Activated CD4-positive, alpha-beta memory T cell treated with anti-CD3 and anti-CD28 coated beads, Interleukin-2, amount 10 ng/mL, durations not matched to agents 7 days and 5 days (primary cell): ENCODE results near the gene STK4. TPM values are rescaled to one million over a fixed set of nuclear protein-coding genes. Genes with fewer than 3 reads are reported as not detected.
A peak's percentile ranks its signal among the peaks of the same experiment; 100 is the strongest.
"Not testable (repeated sequence)": the region's sequence is repeated elsewhere in the genome, so short reads cannot be mapped to it uniquely, and the experiment has no call there.

Experiments
- CTCF ChIA-PET: fragments of 350-600 bp; sonication (Branson Sonifier 250); formaldehyde crosslinking; loops from one replicate; lab custom pipeline; 2021; ENCODE audit warnings: antibody characterized with exemption, inconsistent platforms; lab: Charles Lee
- POLR2A ChIA-PET: fragments of 350-600 bp; sonication (Branson Sonifier 250); formaldehyde crosslinking; loops from one replicate; lab custom pipeline; 2021; ENCODE audit warnings: antibody characterized with exemption; lab: Charles Lee
- DNase-seq: peaks from one replicate; pipeline ENCODE4 v3.0.0-alpha.2; 2020
- H3K27ac Mint-ChIP-seq: one replicate; pipeline ENCODE4 v1.8.0; 2021; ENCODE audit warnings: mild to moderate bottlenecking, mixed read lengths
- H3K27me3 Mint-ChIP-seq: one replicate; pipeline ENCODE4 v1.8.0; 2021; ENCODE audit warnings: mixed read lengths
- H3K36me3 Mint-ChIP-seq: one replicate; pipeline ENCODE4 v1.8.0; 2021; ENCODE audit warnings: low read depth, mixed read lengths
- H3K4me1 Mint-ChIP-seq: one replicate; pipeline ENCODE4 v1.8.0; 2021; ENCODE audit warnings: mixed read lengths
- H3K4me3 Mint-ChIP-seq: one replicate; pipeline ENCODE4 v1.8.0; 2021; ENCODE audit warnings: mild to moderate bottlenecking, mixed read lengths
- H3K9me3 Mint-ChIP-seq: one replicate; pipeline ENCODE4 v1.8.0; 2021; ENCODE audit warnings: mixed read lengths
- total RNA-seq, 2 experiments: library from RNA; stranded (reverse); gene quantifications; one replicate each; pipeline ENCODE4 v1.2.3, GENCODE V29; 2021

Gene STK4
- total RNA-seq, 2 experiments from 2014 or later = 204 to 213 TPM

DNA sequence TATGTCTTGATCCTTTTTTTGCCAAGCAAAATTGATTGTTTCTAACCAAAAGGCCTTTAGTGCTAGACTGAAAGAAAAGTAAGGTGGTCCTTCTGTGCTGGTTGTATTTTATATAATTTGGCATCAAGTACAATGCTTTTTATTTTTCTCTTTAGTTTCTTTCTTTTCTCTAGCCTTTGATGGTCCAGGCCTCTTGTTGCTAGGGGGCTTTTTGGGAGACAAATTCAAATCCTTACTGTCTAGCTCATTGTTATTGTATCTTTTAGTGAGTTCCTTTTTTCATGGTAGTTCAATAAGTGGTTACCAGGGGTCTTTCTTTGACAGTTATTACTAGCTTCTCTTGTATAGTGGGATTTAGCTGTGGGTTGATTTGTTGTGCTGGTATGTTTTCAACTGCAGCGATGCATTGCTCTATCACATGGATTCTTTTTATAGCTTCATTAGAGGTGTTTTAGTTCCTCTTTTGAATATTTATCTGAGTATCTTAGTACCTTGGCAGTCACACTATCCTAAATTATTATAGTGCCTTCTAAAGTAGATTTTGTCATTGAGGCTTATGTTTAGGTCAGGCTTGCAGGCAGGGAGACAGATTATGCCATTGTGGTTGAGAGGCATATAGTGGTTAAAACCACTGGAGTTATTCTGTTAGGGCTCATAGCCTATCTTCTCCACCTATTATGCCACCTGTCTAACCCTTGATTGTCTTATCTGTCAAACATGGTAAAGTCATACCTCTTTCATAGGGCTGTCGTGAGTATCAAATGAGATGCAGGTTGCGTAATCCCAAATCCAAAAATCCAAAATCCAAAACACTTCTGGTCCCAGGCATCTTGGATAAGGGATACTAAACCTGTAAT lies 85.1 kb downstream of the STK4 start:
- no peak overlapping the region for H3K27ac Mint-ChIP-seq
- H3K36me3 Mint-ChIP-seq = peaks cover 78% of the 10 kb centered on the region
- no peaks in the 10 kb centered on the region for H3K27me3 Mint-ChIP-seq
- POLR2A ChIA-PET = interaction anchor here (1.2 to 2.0 kb wide), 3 partner anchors 9 to 80 kb away, joined by 3 to 6 read pairs (median 5); no protein-coding TSS in a partner anchor
- DNase-seq = no peak
- no peaks in the 10 kb centered on the region for H3K9me3 Mint-ChIP-seq
- H3K4me3 Mint-ChIP-seq = no peak overlapping the region
- H3K4me1 Mint-ChIP-seq = peaks cover 68% of the 10 kb centered on the region
- CTCF ChIA-PET = interaction anchor here (0.6 to 3.8 kb wide), 7 partner anchors 9 to 366 kb away, joined by 3 to 28 read pairs (median 4); no protein-coding TSS in a partner anchor

DNA sequence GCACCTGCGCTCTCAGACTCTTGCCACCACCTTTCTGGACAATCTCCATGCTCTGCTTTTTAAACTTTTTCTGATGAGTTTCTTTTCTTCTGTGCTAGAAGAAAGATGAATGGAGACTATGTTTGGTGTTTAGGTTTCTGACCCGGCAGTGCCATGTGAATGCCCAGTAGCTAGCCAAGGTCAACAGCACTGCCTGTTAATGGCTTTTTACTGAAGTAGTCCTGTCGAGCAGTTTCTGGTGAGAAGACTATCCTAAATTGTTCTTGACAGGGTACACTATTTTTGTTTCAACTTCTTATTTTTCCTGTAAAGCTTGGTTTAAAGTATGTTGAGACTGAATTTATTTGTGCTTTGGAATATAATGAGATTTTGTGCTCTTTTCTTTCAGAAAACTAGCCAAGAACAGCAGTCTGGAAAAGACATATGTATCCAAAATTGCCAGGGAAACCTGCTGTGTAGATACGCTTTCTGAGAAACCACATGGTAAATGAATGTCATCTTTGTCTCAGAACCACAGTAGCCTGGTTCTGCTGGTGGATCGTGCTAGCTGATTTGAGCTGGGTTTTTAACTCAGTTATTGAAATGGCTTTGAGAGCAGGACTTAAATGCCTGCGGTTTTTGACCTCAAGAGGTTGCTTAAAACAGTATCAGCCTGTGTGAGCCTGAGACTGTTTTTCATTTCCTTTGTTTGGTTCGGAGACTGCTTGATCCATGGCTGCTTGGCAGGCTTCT lies 86.6 kb downstream of the STK4 start:
- H3K27ac Mint-ChIP-seq = peak overlapping the region; percentile 68
- DNase-seq = peak; percentile 47
- H3K4me3 Mint-ChIP-seq = no peak overlapping the region
- peaks cover 76% of the 10 kb centered on the region for H3K36me3 Mint-ChIP-seq
- ChIA-PET POLR2A (interaction anchor here (1.0 to 1.5 kb wide), 5 partner anchors 9 to 291 kb away, joined by 3 to 6 read pairs (median 5); no protein-coding TSS in a partner anchor), CTCF (interaction anchor here (1.2 to 4.3 kb wide), 4 partner anchors 9 to 385 kb away, joined by 3 to 26 read pairs (median 4); no protein-coding TSS in a partner anchor)
- no peaks in the 10 kb centered on the region for H3K9me3 Mint-ChIP-seq
- H3K4me1 Mint-ChIP-seq = peaks cover 66% of the 10 kb centered on the region
- H3K27me3 Mint-ChIP-seq = no peaks in the 10 kb centered on the region

DNA sequence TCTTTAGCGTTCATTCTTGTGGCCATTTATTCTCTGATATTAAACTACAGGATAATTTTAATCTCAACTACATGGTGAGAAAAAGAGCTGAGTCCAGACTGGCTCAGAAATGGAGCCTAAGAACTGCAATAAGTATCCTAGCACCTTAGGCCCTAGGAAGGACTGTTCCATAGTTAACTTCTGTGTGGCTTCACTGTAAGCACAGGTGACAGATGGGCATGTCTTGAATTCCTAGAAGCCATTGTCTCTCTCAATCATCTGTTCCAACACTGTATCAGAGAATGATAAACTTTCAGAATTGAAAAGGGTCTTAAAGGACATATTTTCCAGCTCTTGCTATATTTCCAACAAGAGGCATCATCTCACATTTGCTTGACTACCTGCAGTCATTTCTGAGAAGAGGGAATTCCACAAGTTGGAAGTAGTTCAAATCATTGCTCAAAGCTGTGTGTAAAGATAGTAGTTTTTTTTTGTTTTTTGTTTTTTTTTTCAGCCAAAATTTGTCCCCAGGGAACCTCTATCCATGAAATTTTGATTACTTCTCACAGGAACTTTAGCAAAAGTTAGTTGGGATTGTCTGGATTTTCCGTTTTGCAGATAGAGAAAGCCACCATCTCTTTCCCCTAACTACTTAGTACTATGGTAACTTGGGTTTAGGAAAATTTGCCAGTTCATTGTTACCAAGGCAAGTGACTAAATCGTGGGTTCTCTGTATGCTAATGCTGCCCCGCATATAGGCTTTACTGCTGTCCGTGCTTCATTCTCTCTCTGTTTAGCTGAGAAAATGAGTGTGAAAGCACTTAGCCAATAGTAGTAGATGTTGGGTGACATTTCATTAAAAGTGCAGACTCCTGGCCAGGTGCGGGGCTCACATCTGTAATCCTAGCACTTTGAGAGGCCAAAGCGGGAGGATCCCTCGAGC lies 87.4 kb downstream of the STK4 start:
- Mint-ChIP-seq H3K27ac (peak overlapping the region; percentile 68), H3K4me1 (peaks cover 67% of the 10 kb centered on the region), H3K9me3 (no peaks in the 10 kb centered on the region), H3K4me3 (no peak overlapping the region), H3K27me3 (no peaks in the 10 kb centered on the region), H3K36me3 (peaks cover 76% of the 10 kb centered on the region)
- DNase-seq = no peak
- CTCF ChIA-PET = interaction anchor here (1.2 to 4.3 kb wide), 4 partner anchors 10 to 384 kb away, joined by 3 to 26 read pairs (median 4); no protein-coding TSS in a partner anchor
- POLR2A ChIA-PET = interaction anchor here (1.2 to 1.5 kb wide), 3 partner anchors 10 to 42 kb away, joined by 5 to 6 read pairs (median 5); no protein-coding TSS in a partner anchor

DNA sequence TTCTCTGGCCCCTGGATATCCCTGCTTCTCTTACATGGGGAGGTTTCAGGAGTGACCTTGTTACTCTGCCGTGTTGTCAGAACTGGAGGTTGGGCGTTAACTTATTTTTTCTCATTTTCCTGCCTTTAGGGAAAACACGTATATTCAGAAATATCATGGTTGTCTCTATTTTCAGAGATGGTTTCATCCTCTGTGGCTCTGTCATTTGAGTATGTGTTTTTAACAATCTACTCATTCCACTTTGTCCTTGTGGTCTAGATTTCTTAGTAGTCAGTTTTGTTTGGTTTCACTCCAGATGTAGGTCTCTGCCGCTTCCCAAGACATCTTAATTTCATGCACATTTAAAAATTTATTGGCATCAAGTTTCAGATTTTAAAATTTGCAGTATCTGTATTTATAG lies 88.7 kb downstream of the STK4 start:
- H3K27me3 Mint-ChIP-seq = no peaks in the 10 kb centered on the region
- no peak overlapping the region for H3K4me3 Mint-ChIP-seq
- no peaks in the 10 kb centered on the region for H3K9me3 Mint-ChIP-seq
- H3K4me1 Mint-ChIP-seq = peaks cover 61% of the 10 kb centered on the region
- H3K27ac Mint-ChIP-seq = peak overlapping the region; percentile 23
- H3K36me3 Mint-ChIP-seq = peaks cover 73% of the 10 kb centered on the region
- CTCF ChIA-PET = interaction anchor here (0.7 to 4.3 kb wide), 3 partner anchors 11 to 1524 kb away, joined by 4 to 26 read pairs (median 4); no protein-coding TSS in a partner anchor
- POLR2A ChIA-PET = interaction anchor here (1.2 kb wide), 1 partner anchor 12 kb away, joined by 3 read pairs; no protein-coding TSS in a partner anchor
- DNase-seq = no peak

DNA sequence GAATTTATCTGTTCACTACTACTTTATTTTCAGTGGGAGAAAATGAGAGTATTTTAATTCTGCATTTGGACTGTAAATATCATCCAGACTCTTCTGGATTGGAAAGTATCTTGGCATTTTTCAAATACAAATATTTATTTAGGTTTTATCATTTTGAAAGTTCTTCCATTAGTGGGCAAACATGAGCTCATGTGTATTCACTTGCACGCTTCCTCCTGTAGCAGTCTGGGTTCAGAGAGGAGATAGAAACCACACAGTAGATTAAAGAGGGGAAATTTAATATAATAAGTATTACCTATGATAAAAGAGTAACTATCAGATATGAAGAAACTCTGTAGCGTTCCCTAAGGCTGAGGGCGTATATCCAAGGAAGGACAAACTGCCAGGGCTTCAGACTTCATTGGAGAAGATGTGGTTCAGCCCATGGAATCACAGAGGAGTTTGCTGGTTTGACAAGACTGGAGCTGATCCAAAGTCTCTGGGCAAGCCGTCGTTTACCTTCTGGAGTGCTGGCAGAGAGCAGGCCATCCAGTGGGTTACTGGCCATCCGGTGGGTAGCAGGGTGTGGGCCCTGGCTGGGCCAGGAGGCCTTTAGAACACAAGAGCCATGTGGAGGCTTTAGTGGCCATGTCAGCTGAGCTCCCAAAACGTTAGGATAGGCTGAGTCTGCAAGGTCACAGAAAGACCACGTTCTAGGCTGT lies 90.3 kb downstream of the STK4 start:
- Mint-ChIP-seq H3K27ac (no peak overlapping the region), H3K27me3 (no peaks in the 10 kb centered on the region), H3K4me3 (no peak overlapping the region), H3K9me3 (no peaks in the 10 kb centered on the region), H3K4me1 (peaks cover 61% of the 10 kb centered on the region), H3K36me3 (peaks cover 80% of the 10 kb centered on the region)
- no peak for DNase-seq
- ChIA-PET CTCF (interaction anchor here (0.6 kb wide), 1 partner anchor 12 kb away, joined by 3 read pairs; no protein-coding TSS in a partner anchor), POLR2A (interaction anchor here (1.6 kb wide), 1 partner anchor 18 kb away, joined by 5 read pairs; no protein-coding TSS in a partner anchor)

DNA sequence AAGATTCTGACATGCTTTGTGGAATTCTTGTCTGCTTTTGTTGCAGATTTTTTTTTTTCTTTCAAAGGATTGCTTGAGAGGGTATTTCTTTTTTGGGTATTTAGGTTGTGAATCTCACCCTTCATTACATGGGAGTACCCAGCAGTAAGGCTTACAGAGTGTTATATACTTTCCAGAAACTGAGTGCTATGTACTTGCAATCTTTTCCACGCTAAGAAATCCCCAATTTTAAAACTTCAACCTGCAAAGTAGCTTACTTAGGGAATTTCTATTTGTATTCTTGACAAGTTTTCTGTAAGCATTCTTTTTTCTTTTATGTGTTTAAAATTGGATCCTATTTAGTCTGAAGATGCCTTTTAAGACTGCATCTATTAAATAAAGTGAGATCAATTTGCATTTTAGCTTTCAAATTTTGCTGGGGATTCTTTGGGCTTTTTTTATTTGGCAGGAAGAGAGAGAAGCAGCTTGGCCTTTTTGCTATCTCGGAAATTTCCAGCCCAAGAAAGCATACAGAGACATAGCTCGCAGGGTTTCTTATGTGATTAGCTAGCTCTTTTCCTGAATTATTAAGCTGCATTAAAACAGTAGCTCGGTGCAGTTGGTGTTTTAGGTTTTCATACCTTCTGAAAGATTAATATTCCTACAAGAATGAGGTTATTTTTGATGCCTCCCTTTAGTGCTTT lies 92.0 kb downstream of the STK4 start:
- peaks cover 71% of the 10 kb centered on the region for H3K36me3 Mint-ChIP-seq
- peaks cover 50% of the 10 kb centered on the region for H3K4me1 Mint-ChIP-seq
- DNase-seq = no peak
- ChIA-PET POLR2A (interaction anchor here (1.6 kb wide), 1 partner anchor 17 kb away, joined by 5 read pairs; no protein-coding TSS in a partner anchor), CTCF (interaction anchor here (1.1 kb wide), 1 partner anchor 38 kb away, joined by 3 read pairs; no protein-coding TSS in a partner anchor)
- no peaks in the 10 kb centered on the region for H3K9me3 Mint-ChIP-seq
- no peak overlapping the region for H3K4me3 Mint-ChIP-seq
- H3K27me3 Mint-ChIP-seq = no peaks in the 10 kb centered on the region
- no peak overlapping the region for H3K27ac Mint-ChIP-seq

DNA sequence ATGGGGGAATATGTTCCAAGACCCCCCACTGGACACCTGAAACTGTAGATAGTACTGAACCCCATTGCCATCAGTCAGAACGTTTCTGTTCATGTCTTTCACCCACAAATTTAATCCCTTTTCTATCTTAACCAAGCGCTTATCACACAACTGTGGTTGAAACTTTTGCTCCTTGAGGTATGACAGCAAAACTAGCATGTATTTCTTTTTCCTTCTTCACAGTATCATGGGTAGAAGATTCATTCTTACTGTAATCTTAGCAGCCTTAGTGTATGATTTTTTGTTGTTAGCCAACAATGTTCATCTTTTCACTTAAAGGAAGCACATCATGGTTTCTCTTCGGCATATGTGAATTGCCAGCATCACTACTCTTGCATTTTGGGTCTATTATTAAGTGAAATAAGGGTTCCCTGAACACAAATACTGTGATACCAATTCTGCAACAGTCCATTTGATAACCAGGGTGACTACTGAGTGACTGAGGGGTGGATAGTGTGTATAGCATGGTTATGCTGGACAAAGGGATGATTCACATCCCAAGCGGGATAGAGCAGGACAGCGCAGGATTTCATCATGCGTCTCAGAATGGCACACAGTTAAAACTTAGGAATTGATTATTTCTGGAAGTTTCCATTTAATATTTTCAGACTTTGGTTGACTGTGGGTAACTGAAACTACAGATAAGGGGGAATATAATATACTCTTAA lies 92.9 kb downstream of the STK4 start:
- ChIA-PET CTCF (interaction anchor here (1.1 kb wide), 1 partner anchor 37 kb away, joined by 3 read pairs; no protein-coding TSS in a partner anchor), POLR2A (no interaction called here)
- H3K4me3 Mint-ChIP-seq = no peak overlapping the region
- no peaks in the 10 kb centered on the region for H3K27me3 Mint-ChIP-seq
- peaks cover 47% of the 10 kb centered on the region for H3K4me1 Mint-ChIP-seq
- no peak overlapping the region for H3K27ac Mint-ChIP-seq
- no peak for DNase-seq
- H3K9me3 Mint-ChIP-seq = no peaks in the 10 kb centered on the region
- H3K36me3 Mint-ChIP-seq = peaks cover 68% of the 10 kb centered on the region

DNA sequence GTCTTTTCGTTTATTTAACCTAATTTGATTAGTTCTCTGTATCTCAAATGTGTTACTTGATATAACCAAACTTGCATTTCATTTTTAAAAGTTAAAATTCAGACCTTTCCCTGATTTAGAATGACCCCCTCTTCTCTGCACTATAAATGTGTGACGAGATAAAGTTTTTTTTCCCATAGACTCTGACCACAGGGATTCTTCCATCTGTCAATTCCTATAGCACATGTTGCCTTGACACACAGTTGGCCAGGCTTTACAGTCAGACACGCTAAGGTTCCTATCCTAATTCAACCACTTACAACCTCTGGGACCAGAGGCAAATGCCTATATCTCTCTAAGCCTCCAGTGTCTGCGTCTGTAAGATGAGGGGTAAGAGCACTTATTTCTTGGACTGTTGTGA lies 94.0 kb downstream of the STK4 start:
- H3K4me1 Mint-ChIP-seq = peaks cover 49% of the 10 kb centered on the region
- no peaks in the 10 kb centered on the region for H3K9me3 Mint-ChIP-seq
- H3K4me3 Mint-ChIP-seq = no peak overlapping the region
- DNase-seq = no peak
- ChIA-PET POLR2A (no interaction called here), CTCF (interaction anchor here (1.1 to 1.6 kb wide), 2 partner anchors 16 to 36 kb away, joined by 3 to 4 read pairs; no protein-coding TSS in a partner anchor)
- H3K36me3 Mint-ChIP-seq = peaks cover 71% of the 10 kb centered on the region
- no peaks in the 10 kb centered on the region for H3K27me3 Mint-ChIP-seq
- no peak overlapping the region for H3K27ac Mint-ChIP-seq

DNA sequence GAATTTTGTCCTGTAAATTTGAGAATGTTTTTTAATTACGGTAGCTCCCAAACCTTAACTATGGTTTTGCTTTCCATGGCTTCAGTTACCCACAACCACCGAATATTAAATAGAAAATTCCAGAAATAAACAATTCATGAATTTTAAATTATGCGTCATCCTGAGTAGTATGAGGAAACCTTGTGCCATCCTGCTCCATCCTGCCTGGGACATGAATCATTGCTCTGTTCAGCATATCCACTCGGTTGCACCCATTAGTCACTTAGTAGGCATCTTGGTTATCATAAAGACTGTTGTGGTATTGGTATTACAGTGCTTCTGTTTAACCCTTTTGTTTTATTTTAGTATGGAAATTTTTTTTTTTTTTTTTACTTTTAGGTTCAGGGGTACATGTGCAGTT lies 94.9 kb downstream of the STK4 start:
- Mint-ChIP-seq H3K4me3 (no peak overlapping the region), H3K9me3 (no peaks in the 10 kb centered on the region), H3K4me1 (peaks cover 46% of the 10 kb centered on the region), H3K27ac (no peak overlapping the region), H3K27me3 (no peaks in the 10 kb centered on the region), H3K36me3 (peaks cover 68% of the 10 kb centered on the region)
- CTCF ChIA-PET = interaction anchor here (1.1 to 1.6 kb wide), 2 partner anchors 11 to 35 kb away, joined by 3 to 4 read pairs; no protein-coding TSS in a partner anchor
- POLR2A ChIA-PET = no interaction called here
- DNase-seq = no peak

DNA sequence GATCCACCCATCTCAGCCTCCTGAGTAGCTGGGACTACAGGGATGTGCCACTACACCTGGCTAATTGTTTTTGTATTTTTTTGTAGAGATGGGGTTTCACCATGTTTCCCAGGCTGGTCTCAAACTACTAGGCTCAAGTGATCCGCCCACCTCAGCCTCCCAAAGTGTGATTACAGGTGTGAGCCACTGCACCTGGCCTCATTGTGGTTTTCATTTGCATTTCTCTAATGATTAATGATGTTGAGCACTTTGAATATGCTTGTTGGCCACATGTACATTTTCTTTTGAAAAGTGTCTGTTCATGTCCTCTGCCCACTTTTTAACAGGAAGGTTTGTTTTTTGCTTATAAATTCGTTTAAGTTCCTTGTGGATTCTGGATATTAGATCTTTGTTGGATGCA lies 96.8 kb downstream of the STK4 start:
- peaks cover 72% of the 10 kb centered on the region for H3K36me3 Mint-ChIP-seq
- H3K9me3 Mint-ChIP-seq, H3K4me3 Mint-ChIP-seq, H3K27me3 Mint-ChIP-seq, DNase-seq, POLR2A ChIA-PET: not testable (repeated sequence)
- H3K27ac Mint-ChIP-seq = peak overlapping the region; percentile 23
- peaks cover 43% of the 10 kb centered on the region for H3K4me1 Mint-ChIP-seq
- CTCF ChIA-PET = interaction anchor here (2.1 kb wide), 1 partner anchor 19 kb away, joined by 6 read pairs; no protein-coding TSS in a partner anchor
